CD4-positive, alpha-beta T cell treated with Interleukin-21 for 1 hour (primary cell): Measurements from ENCODE around the gene KIF9.
"Not testable (repeated sequence)": the region's sequence is repeated elsewhere in the genome, so short reads cannot be mapped to it uniquely, and the experiment has no call there.

Experiments used
- DNase-seq: peaks from one replicate; pipeline ENCODE4 v3.0.0-alpha.2; 2020

Gene KIF9

GRCh38 chr3:47250309-47251060 lies 32.1 kb downstream of the KIF9 start:
- no peak for DNase-seq

- DNase-seq = no peak
Observed at GRCh38 chr3:47247131-47248064, 35.2 kb downstream of the KIF9 start.

- DNase-seq = no peak
Observed at GRCh38 chr3:47245271-47245670, 37.3 kb downstream of the KIF9 start.

- DNase-seq = no peak
Observed at GRCh38 chr3:47244531-47245100, 38.0 kb downstream of the KIF9 start.

GRCh38 chr3:47243419-47244147 lies 39.0 kb downstream of the KIF9 start:
- DNase-seq = no peak

GRCh38 chr3:47239929-47240328 lies 42.7 kb downstream of the KIF9 start:
- DNase-seq = no peak

- no peak for DNase-seq
Observed at GRCh38 chr3:47238017-47238416, 44.6 kb downstream of the KIF9 start.

GRCh38 chr3:47228088-47228487 lies 54.5 kb downstream of the KIF9 start:
- DNase-seq = no peak

GRCh38 chr3:47227678-47228077 lies 54.9 kb downstream of the KIF9 start:
- DNase-seq = no peak

- DNase-seq = peak; percentile 4
Observed at GRCh38 chr3:47225310-47225906, 57.2 kb downstream of the KIF9 start.

GRCh38 chr3:47223755-47224154 lies 58.8 kb downstream of the KIF9 start:
- DNase-seq = no peak

GRCh38 chr3:47221798-47222197 lies 60.8 kb downstream of the KIF9 start:
- no peak for DNase-seq

GRCh38 chr3:47210863-47211405 lies 71.7 kb downstream of the KIF9 start:
- no peak for DNase-seq

- not testable (repeated sequence) for DNase-seq
Observed at GRCh38 chr3:47206022-47206421, 76.6 kb downstream of the KIF9 start.

GRCh38 chr3:47204875-47205274 lies 77.7 kb downstream of the KIF9 start:
- DNase-seq = no peak

- no peak for DNase-seq
Observed at GRCh38 chr3:47202542-47202941, 80.1 kb downstream of the KIF9 start.

- DNase-seq = no peak
Observed at GRCh38 chr3:47197287-47197686, 85.3 kb downstream of the KIF9 start.

GRCh38 chr3:47194994-47195393 lies 87.6 kb downstream of the KIF9 start:
- DNase-seq = no peak

GRCh38 chr3:47193871-47194859 lies 88.4 kb downstream of the KIF9 start:
- DNase-seq = no peak

GRCh38 chr3:47186285-47186684 lies 96.3 kb downstream of the KIF9 start:
- DNase-seq = no peak

- not testable (repeated sequence) for DNase-seq
Observed at GRCh38 chr3:47181685-47182084, 100.9 kb downstream of the KIF9 start.
